T follicular helper cell (primary cell): ENCODE results near the gene TMTC4.

ENCODE experiments used
- DNase-seq: peaks from one replicate; pipeline ENCODE4 v3.0.0-alpha.2; 2020; ENCODE audit warnings: low read depth

Gene TMTC4

DNA sequence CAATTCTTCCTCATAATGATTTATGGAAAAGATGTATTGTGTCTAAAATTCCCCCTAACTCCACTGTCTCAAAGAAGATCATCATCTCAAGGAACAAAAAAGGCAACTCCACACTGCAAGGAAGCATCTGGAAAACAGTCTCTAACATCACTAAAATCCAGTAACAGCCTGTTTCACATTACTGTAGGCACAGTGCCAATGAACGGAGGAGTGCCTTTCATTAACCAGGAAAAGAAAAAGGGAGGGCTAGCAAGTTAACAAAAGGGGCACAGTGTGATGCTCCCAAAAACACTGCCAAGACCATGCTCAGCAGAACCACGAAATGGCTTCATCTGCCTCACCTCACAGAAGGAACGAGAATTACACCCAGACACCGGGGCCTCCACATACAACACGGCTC is 8.5 kb downstream of the TMTC4 start:
- no peak for DNase-seq

DNA sequence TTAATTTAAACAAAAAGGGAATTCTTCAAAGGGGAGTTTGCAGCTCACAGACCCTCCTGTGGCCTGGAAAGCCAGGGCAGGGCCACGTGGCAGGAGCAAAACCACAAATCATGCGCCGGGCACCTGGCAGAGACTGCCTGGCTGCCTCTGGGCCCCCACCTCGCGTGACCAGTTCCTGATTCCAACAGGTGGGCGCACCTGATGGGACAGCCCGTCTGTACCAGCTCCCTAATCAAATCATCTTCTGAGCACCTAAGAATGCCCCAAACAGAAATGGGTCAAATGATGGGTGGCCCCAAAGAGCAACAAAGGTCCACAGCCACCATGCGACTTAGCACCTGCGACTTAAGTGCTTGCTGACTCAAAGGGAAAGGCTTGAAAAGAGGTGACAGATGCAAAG is 9.2 kb downstream of the TMTC4 start:
- DNase-seq = no peak

- DNase-seq = no peak
These were observed 10.3 kb downstream of the TMTC4 start for GRCh38 chr13:100664171-100664900.

DNA sequence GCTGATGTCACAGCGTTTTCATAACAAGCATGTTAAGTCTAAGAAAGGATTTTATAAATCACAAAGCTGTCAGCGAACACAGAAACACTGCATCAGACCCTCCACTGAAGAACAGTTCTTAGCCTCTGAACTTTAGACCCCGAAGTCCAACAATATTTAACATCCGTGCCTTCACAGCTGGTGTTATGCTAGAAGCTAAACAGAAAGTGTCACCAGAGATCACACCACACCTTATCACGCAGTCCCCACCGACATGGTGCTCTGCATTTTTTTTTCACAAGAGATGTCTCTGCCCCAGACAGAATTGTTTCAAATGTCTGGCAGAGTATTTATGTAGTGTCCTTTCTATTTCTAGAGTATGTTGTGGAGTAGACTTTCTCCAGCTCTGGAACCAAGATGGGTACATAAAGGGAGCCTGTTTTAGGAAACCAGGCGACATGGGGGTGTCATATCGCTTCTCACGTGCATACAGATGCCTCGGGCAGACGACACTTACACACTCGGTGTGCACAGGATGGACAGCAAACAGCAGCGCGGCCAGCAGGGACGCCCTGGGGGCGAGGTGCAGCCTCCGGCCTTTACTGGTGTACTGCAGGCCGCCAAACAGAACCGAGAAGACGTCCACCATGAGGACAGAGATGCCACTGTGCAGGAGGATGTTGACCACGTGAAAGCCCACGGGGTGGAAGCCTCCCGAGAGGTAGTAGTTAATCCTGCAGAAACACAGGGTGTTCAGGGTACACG is 12.0 kb downstream of the TMTC4 start:
- no peak for DNase-seq

DNA sequence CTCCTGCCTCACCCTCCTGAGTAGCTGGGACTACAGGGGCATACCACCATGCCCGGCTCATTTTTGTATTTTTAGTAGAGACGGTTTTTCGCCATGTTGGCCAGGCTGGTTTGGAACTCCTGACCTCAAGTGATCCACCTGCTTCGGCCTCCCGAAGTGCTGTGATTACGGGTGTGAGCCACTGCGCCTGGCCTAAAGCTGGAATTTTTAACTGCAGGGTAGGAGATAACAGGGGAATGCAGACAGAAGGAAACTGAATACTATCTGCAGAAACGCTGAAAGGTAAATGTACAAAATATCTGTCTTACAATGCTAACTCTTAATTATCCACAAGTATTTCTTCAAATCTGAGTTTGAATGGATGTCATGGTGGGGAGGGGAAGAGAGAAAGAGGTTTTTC is 13.8 kb downstream of the TMTC4 start:
- no peak for DNase-seq

GRCh38 chr13:100659578-100659977 is 15.0 kb downstream of the TMTC4 start:
- DNase-seq = no peak

- DNase-seq = no peak
These were observed 16.2 kb downstream of the TMTC4 start for GRCh38 chr13:100658363-100658762.

DNA sequence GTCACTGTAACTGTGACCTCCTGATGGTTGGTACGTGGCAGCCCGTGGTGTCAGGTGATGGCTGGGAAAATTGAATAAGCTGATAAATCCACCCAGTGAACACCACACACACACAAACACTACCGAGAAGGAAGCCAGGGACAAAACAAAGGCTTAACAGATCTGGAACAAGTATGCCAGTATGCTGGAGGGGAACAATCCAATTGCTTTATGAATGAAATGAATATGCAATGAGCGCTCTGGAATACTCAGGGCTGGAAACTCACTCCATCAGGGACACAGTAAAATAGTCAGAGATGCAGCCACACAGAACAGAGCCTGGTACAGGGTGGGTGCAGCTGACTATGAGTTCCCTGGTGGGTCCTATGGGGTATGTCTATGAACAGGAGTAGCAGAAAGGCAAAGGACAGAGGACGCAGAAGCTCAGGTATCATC is 16.7 kb downstream of the TMTC4 start:
- no peak for DNase-seq

DNA sequence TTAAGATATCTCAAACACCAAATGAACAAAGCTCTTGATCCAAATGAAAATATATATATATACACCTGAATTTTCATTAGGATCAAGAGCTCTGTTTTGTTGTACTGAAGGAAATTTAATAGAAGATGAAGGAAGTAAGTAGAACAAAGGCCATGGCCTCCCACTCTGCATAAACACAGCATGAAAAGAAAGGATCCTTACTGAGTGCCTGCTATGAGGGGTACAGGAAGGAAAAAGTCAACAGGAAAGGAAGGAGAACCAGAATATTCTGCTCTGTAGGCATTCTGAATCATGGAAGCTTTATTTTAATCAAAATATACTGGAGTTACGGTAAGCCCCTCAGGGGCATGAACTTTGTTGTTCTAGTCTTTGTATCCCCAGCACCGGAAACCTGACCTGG is 22.1 kb downstream of the TMTC4 start:
- DNase-seq = no peak

DNA sequence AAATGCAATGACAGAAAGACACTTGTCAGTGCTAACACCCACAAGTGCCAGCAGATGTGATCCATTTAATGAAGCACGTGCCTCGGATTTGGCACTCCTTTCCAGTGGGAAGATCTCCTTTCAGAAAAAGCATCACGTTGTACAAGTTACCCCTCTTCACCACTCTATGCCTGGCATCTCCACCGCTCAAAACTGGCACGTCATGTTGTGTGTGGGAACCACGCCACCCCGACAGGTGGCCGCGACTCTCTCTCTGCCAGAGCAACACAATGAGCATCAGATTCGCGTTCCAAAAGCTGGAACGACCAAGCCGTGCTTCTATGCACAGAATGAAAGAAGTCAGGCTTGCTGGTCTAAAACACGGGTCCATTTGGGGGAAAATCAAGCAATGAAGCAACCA is 24.3 kb downstream of the TMTC4 start:
- DNase-seq = no peak

DNA sequence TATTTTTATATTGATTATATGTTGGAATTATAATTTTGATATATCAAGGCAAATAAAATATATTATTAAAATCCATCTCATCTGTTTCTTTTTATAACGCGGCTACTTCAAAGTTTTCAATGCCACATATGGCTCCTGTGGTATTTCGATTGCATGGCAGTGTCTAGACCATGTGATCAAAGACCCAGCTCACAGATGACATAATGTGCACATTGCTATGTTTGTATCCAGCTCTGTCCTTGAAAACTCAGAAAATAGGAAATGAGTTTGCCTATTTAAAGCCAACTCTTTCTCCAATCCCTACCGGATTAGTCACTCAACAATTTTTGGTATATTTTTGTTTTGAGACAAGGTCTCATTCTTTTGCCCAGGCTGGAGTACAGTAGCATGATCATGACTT is 26.2 kb downstream of the TMTC4 start:
- no peak for DNase-seq

DNA sequence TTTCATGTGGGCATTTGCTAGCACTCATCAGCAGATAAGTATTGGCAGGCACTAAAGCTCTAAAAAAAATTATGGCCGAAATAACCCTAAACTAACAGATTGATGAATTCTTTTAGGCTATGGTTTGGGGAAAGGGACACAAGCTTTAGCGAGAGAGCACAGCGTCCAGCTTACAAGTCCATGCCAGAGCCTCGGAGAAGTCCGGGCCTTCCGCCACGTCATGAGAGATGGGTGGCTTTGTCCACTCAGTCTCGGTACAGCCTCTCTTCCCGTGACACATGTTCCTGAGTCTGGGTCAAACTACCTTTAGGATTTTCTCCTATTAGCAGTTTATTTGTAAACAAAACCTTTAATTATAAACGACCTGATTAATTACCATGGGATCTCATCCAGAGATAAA is 27.7 kb downstream of the TMTC4 start:
- DNase-seq = no peak

DNA sequence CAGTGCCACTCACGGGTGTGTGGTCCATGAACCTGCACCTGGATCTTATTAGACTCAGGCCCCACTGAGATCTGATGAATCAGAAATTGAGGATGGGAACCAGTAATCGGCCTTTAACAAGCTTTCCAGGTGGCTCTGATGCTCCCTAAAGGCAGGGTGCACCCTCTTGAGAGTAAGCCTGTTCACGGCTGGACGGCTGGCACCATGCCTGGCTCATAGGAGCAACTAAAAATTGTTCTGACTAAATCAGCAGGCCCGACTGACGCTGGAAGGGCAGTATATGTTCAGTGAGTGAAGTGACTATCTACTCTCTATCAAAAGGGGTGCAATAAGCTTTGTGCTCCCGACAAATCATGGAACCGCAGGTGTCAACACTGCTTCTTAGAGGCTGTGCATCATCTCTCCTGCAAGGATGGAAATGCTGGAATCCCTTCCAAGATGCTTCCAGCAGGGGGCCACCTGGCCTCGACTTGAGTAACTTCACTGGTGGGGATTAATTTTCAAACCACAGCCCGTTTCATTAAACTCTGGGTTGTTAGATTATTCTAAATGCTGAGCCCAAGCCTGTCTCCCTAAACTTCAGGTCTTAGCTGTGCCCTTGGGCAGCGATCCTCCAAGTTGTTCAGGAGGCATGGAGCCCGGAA is 28.4 kb downstream of the TMTC4 start:
- no peak for DNase-seq

- no peak for DNase-seq
These were observed 29.2 kb downstream of the TMTC4 start for GRCh38 chr13:100645382-100645781.

- no peak for DNase-seq
These were observed 30.2 kb downstream of the TMTC4 start for GRCh38 chr13:100644371-100644770.

GRCh38 chr13:100637796-100638195 is 36.8 kb downstream of the TMTC4 start:
- no peak for DNase-seq

- no peak for DNase-seq
These were observed 37.2 kb downstream of the TMTC4 start for GRCh38 chr13:100637380-100637779.

DNA sequence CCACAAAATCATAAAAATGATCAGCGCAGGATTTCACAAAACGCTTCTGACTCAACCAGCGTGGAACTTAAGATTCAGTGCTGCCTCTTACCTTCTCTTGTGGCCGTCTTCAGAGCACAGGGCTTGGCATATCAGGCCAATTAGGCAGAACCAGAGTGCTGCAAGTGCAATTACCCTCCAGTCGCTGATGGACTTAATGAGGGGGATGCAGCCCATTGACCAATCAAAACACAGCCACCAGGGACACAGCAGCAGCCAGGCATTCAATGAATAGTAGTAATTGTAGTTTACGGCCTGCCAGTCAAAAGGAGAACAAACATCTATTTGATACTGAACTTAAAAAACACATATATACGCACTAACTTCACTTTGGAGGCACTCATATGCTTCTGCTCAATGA is 38.2 kb downstream of the TMTC4 start:
- DNase-seq = no peak

- no peak for DNase-seq
These were observed 38.6 kb downstream of the TMTC4 start for GRCh38 chr13:100636004-100636403.

DNA sequence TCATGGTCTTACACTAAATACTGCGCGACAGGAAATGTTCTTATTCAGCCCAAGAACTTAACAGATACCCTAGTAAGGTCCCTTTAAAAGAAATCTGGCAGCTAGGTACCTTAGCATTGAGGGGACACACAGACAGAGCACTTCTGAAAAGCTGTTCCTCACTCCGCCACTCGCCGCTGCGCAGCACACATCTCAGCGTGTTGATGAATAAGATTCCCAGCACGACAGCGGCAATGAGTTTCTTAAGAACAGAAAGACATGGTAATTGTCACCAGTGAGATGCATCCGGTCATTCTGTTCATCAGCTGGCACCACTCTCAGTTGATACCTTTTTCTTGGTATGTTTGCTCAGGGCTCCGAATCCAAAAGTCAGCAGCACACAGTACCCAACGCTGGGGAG is 39.9 kb downstream of the TMTC4 start:
- DNase-seq = no peak

- DNase-seq = no peak
These were observed 41.1 kb downstream of the TMTC4 start for GRCh38 chr13:100633461-100633860.

DNA sequence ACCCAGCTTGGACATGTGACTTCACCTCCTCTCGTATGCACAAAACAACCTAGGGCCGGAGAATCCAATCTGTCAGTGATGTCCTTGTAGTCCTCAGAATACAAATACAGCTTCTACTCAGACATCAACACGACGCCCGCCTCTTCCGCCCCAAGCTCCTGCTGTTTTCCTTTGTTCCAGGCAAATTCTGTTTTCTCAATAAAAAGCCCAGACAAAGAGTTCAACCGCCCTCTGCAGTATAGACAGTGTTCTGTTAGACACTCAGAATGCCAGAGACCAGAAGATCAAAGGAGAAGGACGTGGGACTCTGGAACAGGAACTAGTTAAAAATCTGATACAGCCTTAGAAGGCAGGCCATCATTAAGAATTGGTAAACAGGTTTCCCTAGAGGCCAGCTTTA is 44.0 kb downstream of the TMTC4 start:
- no peak for DNase-seq

- DNase-seq = no peak
These were observed 47.5 kb downstream of the TMTC4 start for GRCh38 chr13:100627120-100627519.
